ENCODE measurements around the gene CCNY. TPM values are rescaled to one million over a fixed set of nuclear protein-coding genes. Genes with fewer than 3 reads are reported as not detected.

CCNY gene
- total RNA-seq, 1 experiment from 2014 or later: 62.2 TPM

- Histone ChIP-seq H3K36me3 (ENCODE audit: control insufficient read depth in 1 of 2, insufficient read depth in 2 of 2, low read length in 2 of 2) (no peaks in the 10 kb centered on the region), H3K9me3 (ENCODE audit: control insufficient read depth in 1 of 2, insufficient read depth in 1 of 2, low read depth in 1 of 2, low read length in 2 of 2) (no peaks in the 10 kb centered on the region), H3K27me3 (ENCODE audit: insufficient read depth, low read length) (no peaks in the 10 kb centered on the region), H3K27ac (ENCODE audit: low read depth, low read length) (no peak overlapping the region), H3K4me3 (replicated peaks in 1 of 2; ENCODE audit: low read depth in 1 of 2, low read length in 2 of 2) (no peak overlapping the region), H3K4me1 (ENCODE audit: control insufficient read depth in 1 of 2, insufficient read depth in 2 of 2, low read length in 2 of 2) (no peaks in the 10 kb centered on the region; a peak in 1 of 4 replicates), H4K20me1 (ENCODE audit: insufficient read depth) (peaks cover 9% of the 10 kb centered on the region; the same call in 1 of the 2 replicates), H3K9me2 (ENCODE audit: insufficient read depth) (no peaks in the 10 kb centered on the region), H3K79me2 (ENCODE audit: insufficient read depth, low read length) (peaks cover 86% of the 10 kb centered on the region), H2AFZ (ENCODE audit: low read depth, low read length, poor library complexity, severe bottlenecking) (no peak overlapping the region), H3K4me2 (ENCODE audit: low read length) (no peak overlapping the region), H3K9ac (ENCODE audit: low read length) (no peak overlapping the region)
- BruUV-seq (replicated peaks): no TSS peak
- DNase-seq (ENCODE audit: low read depth, low spot score): no peak
- TF ChIP-seq CBX3 (IDR thresholded peaks at IDR 0.05; ENCODE audit: low read depth) (no peak), ZNF274 (IDR thresholded peaks at IDR 0.05; ENCODE audit: low read depth, low read length) (no peak), MAX (IDR thresholded peaks at IDR 0.05) (no peak), SP1 (IDR thresholded peaks at IDR 0.05; ENCODE audit: low read depth) (no peak), EZH2phosphoT487 (IDR thresholded peaks at IDR 0.05; ENCODE audit: borderline replicate concordance) (no peak), EGR1 (IDR thresholded peaks at IDR 0.05; ENCODE audit: low read depth) (no peak), POLR2A (IDR thresholded peaks at IDR 0.05; ENCODE audit: borderline replicate concordance, extremely low read depth, insufficient read depth, insufficient read length) (no peak), ELF1 (IDR thresholded peaks at IDR 0.05; ENCODE audit: borderline replicate concordance, low read depth) (no peak), EZH2 (IDR thresholded peaks at IDR 0.05) (no peak), CTCF (IDR thresholded peaks at IDR 0.05 in 2 of 3, conservative IDR thresholded peaks at IDR 0.05 in 1 of 3; ENCODE audit: borderline replicate concordance in 1 of 3, insufficient read depth in 1 of 3, low read depth in 2 of 3, low read length in 2 of 3) (no peak), RAD21 (IDR thresholded peaks at IDR 0.05; ENCODE audit: low read depth) (no peak), SIN3A (IDR thresholded peaks at IDR 0.05; ENCODE audit: low read depth) (no peak), TCF7L2 (IDR thresholded peaks at IDR 0.05; ENCODE audit: borderline replicate concordance, extremely low read depth, insufficient read depth, insufficient read length) (no peak)
- ChIA-PET RAD21 (ENCODE audit: low non-redundant PET in 1 of 2, low total read pairs in 2 of 2, uncharacterized antibody in 2 of 2, unreplicated experiment in 2 of 2) (no interaction called here), CTCF (no interaction called here), POLR2A (no interaction called here)
- no peak for ATAC-seq
- intact Hi-C loops (cut with micrococcal nuclease): no loop called here
These were observed 29.7 kb downstream of the CCNY start for GRCh38 chr10:35365994-35366393.

Measured in HCT116 (cell line).